Measurements from ENCODE around the gene PCYT1A. TPM values are rescaled to one million over a fixed set of nuclear protein-coding genes. Genes with fewer than 3 reads are reported as not detected.
"Not testable (repeated sequence)": the region's sequence is repeated elsewhere in the genome, so short reads cannot be mapped to it uniquely, and the experiment has no call there.

Gene PCYT1A
- total RNA-seq, 1 experiment from 2014 or later = 63.8 TPM

DNA sequence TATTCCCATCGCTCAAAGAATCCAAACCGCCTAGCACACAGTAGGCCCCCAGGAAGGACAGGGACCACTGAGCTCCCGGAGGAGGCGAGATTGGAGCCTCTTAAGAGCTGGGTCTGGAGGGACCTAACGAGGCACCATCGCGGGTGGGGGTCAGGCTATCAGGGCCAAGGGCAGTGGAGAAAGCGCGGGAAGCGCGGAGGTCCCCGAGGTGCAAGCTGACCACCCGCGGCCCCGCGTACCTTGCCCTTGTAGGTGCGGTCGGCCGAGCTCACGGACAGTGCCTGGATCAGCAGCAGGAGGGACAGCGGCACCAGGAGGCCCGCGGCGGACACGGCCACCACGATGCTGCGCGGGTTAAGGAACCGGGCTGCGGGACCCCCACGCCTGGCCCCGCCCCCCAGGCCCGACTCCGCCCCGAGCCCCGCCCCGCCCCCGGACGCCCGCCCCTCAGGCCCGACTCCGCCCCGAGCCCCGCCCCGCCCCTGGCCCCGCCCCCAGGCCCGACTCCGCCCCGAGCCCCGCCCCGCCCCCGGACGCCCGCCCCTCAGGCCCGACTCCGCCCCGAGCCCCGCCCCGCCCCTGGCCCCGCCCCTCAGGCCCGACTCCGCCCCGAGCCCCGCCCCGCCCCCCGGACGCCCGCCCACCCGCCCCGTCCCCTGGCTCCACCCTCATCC is 80.2 kb downstream of the PCYT1A start:
- H3K4me2 ChIP-seq (ENCODE audit: low read length) = no peak overlapping the region
- ChIA-PET CTCF (no interaction called here), POLR2A (ENCODE audit: unreplicated experiment) (no interaction called here)
- ATAC-seq (peak; percentile 17; the same call in 1 of the 2 replicates), DNase-seq (no peak)
- intact Hi-C loops (cut with micrococcal nuclease) = no loop called here
- no peaks in the 10 kb centered on the region for H3K36me3 ChIP-seq (ENCODE audit: low read depth, low read length)
- BruUV-seq (replicated peaks) = no TSS peak
- H3K27me3 ChIP-seq (ENCODE audit: low read length) = no peaks in the 10 kb centered on the region
- H3K9me2 ChIP-seq (replicated peaks; ENCODE audit: low read length) = no peaks in the 10 kb centered on the region
- no peaks in the 10 kb centered on the region for H3K4me1 ChIP-seq (ENCODE audit: insufficient read depth, low read length)
- H3K27ac ChIP-seq (ENCODE audit: low read length) = no peak overlapping the region
- H3K9ac ChIP-seq (ENCODE audit: low read length) = no peak overlapping the region
- H3F3A ChIP-seq (ENCODE audit: low read length, unreplicated experiment) = no peaks in the 10 kb centered on the region
- H4K20me1 ChIP-seq (ENCODE audit: low read length) = no peaks in the 10 kb centered on the region
- H2AFZ ChIP-seq (ENCODE audit: low read length) = no peak overlapping the region
- H3K4me3 ChIP-seq (ENCODE audit: low read length) = no peak overlapping the region
- 0 out of 2 replicates have a peak, but pooled peaks cover 2% of the 10 kb centered on the region for H3K9me3 ChIP-seq (ENCODE audit: low read length)
- TF ChIP-seq, protein P1, sequence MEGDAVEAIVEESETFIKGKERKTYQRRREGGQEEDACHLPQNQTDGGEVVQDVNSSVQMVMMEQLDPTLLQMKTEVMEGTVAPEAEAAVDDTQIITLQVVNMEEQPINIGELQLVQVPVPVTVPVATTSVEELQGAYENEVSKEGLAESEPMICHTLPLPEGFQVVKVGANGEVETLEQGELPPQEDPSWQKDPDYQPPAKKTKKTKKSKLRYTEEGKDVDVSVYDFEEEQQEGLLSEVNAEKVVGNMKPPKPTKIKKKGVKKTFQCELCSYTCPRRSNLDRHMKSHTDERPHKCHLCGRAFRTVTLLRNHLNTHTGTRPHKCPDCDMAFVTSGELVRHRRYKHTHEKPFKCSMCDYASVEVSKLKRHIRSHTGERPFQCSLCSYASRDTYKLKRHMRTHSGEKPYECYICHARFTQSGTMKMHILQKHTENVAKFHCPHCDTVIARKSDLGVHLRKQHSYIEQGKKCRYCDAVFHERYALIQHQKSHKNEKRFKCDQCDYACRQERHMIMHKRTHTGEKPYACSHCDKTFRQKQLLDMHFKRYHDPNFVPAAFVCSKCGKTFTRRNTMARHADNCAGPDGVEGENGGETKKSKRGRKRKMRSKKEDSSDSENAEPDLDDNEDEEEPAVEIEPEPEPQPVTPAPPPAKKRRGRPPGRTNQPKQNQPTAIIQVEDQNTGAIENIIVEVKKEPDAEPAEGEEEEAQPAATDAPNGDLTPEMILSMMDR (conservative IDR thresholded peaks at IDR 0.05; ENCODE audit: low read depth, low read length) = no peak
- TF ChIP-seq EZH2 (IDR thresholded peaks at IDR 0.05; ENCODE audit: low read length, unreplicated experiment) = no peak
- TF ChIP-seq EZH2phosphoT487 (IDR thresholded peaks at IDR 0.05; ENCODE audit: borderline replicate concordance, low read length) = no peak
- no peaks in the 10 kb centered on the region for H3K79me2 ChIP-seq (ENCODE audit: low read length)

DNA sequence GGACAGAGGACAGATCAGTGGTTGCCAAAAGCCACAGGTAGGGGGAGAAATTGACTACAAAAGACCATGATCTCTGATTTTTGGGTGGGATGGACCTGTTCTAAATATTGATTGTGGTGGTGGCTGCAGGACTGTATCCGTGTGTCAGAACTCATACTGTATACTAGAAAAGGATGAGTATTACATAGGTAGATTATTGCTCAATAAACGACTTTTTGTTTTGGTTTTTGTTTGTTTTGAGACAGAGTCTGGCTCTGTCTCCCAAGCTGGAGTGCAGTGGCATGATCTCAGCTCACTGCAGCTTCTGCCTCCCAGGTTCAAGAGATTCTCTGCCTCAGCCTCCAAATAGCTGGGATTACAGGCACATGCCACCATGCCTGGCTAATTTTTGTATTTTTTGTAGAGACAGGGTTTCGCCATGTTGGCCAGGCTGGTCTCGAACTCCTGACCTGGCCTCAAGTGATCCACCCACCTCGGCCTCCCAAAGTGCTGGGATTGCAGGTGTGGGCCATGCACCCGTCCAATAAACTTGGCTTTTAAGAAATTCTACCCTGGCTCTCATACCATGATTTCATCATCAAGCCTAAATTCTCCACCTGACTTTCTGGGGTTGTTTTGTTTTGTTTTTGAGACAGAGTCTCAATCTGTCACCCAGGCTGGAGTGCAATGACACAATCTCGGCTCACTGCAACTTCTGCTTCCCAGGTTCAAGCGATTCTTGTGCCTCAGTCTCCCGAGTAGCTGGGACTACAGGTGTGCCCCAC is 81.9 kb downstream of the PCYT1A start:
- CTCF ChIA-PET; H3K27ac ChIP-seq (ENCODE audit: low read length): not testable (repeated sequence)

DNA sequence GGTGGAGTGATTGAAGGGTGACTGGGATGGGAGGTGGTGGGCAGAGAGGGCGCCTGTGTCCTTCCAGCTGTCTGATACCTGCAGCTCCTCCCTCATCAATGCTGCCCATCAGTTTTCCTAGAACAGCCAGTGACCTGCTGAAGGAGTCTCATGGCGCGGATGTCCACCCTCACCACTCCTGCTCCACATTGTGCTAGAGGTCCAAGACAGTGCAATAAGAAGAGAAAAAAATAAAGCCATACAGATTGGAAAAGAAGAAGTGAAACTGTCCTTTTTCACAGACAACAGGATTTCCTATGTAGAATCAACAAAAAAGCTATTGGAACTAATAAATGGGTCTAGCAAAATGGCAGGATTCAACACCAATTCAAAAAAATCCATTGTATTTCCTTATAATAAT is 83.7 kb downstream of the PCYT1A start:
- H2AFZ ChIP-seq (ENCODE audit: low read length) = no peak overlapping the region
- no peak overlapping the region for H3K27ac ChIP-seq (ENCODE audit: low read length)
- H3K36me3 ChIP-seq (ENCODE audit: low read depth, low read length) = no peaks in the 10 kb centered on the region
- 0 out of 2 replicates have a peak, but pooled peaks cover 2% of the 10 kb centered on the region for H3K9me3 ChIP-seq (ENCODE audit: low read length)
- H3K27me3 ChIP-seq (ENCODE audit: low read length) = no peaks in the 10 kb centered on the region
- no peak for ATAC-seq
- no TSS peak for BruUV-seq (replicated peaks)
- no peaks in the 10 kb centered on the region for H3K79me2 ChIP-seq (ENCODE audit: low read length)
- H3K4me2 ChIP-seq (ENCODE audit: low read length) = no peak overlapping the region
- ChIA-PET CTCF (interaction anchor here (0.5 kb wide), 1 partner anchor 16 kb away, joined by 3 read pairs; no protein-coding TSS in a partner anchor), POLR2A (ENCODE audit: unreplicated experiment) (interaction anchor here (0.6 kb wide), 1 partner anchor 125 kb away, joined by 3 read pairs; no protein-coding TSS in a partner anchor)
- H4K20me1 ChIP-seq (ENCODE audit: low read length) = no peaks in the 10 kb centered on the region
- no peak overlapping the region for H3K9ac ChIP-seq (ENCODE audit: low read length)
- intact Hi-C loops (cut with micrococcal nuclease) = no loop called here
- TF ChIP-seq EZH2 (IDR thresholded peaks at IDR 0.05; ENCODE audit: low read length, unreplicated experiment) (no peak), EZH2phosphoT487 (IDR thresholded peaks at IDR 0.05; ENCODE audit: borderline replicate concordance, low read length) (no peak)
- TF ChIP-seq, protein P1 (conservative IDR thresholded peaks at IDR 0.05; ENCODE audit: low read depth, low read length) = no peak
- no peaks in the 10 kb centered on the region for H3K9me2 ChIP-seq (replicated peaks; ENCODE audit: low read length)
- no peak overlapping the region for H3K4me3 ChIP-seq (ENCODE audit: low read length)
- DNase-seq = no peak
- H3K4me1 ChIP-seq (ENCODE audit: insufficient read depth, low read length) = no peaks in the 10 kb centered on the region
- H3F3A ChIP-seq (ENCODE audit: low read length, unreplicated experiment) = no peaks in the 10 kb centered on the region

More for the DNA sequence above, 81.9 kb downstream of the PCYT1A start:
- POLR2A ChIA-PET (ENCODE audit: unreplicated experiment); H3K9ac ChIP-seq (ENCODE audit: low read length); ATAC-seq; H3K27me3 ChIP-seq (ENCODE audit: low read length); H2AFZ ChIP-seq (ENCODE audit: low read length); intact Hi-C loops (cut with micrococcal nuclease); BruUV-seq (replicated peaks); H3F3A ChIP-seq (ENCODE audit: low read length, unreplicated experiment); H3K9me3 ChIP-seq (ENCODE audit: low read length); H3K9me2 ChIP-seq (replicated peaks; ENCODE audit: low read length); DNase-seq; H4K20me1 ChIP-seq (ENCODE audit: low read length); H3K79me2 ChIP-seq (ENCODE audit: low read length); H3K4me3 ChIP-seq (ENCODE audit: low read length); H3K4me1 ChIP-seq (ENCODE audit: insufficient read depth, low read length); H3K4me2 ChIP-seq (ENCODE audit: low read length); H3K36me3 ChIP-seq (ENCODE audit: low read depth, low read length): not testable (repeated sequence)
